NCI-H1417 treated with DMSO at 0.1 percent for 48 hours (cell line): ENCODE results near the gene DPH7.
"Not testable (repeated sequence)": the region's sequence is repeated elsewhere in the genome, so short reads cannot be mapped to it uniquely, and the experiment has no call there.

Experiments used
- DNase-seq: peaks from one replicate; lab custom pipeline; 2025; lab: John Stamatoyannopoulos, UW

DPH7 gene

GRCh38 chr9:137580209-137580953, 1.7 kb upstream of the DPH7 start:
- DNase-seq: no peak

- DNase-seq: no peak
Observed at GRCh38 chr9:137579259-137579604, 507 bp upstream of the DPH7 start.

GRCh38 chr9:137575716-137576411, 2.9 kb downstream of the DPH7 start:
- DNase-seq: no peak

- no peak for DNase-seq
Observed at GRCh38 chr9:137575364-137575715, 3.4 kb downstream of the DPH7 start.

- DNase-seq: no peak
Observed at GRCh38 chr9:137574192-137574591, 4.5 kb downstream of the DPH7 start.

GRCh38 chr9:137570566-137570965, 8.2 kb downstream of the DPH7 start:
- no peak for DNase-seq

- DNase-seq: no peak
Observed at GRCh38 chr9:137569609-137570203, 9.0 kb downstream of the DPH7 start.

- DNase-seq: not testable (repeated sequence)
Observed at GRCh38 chr9:137568445-137568844, 10.3 kb downstream of the DPH7 start.

GRCh38 chr9:137564817-137565411, 13.8 kb downstream of the DPH7 start:
- no peak for DNase-seq

- no peak for DNase-seq
Observed at GRCh38 chr9:137564134-137564533, 14.6 kb downstream of the DPH7 start.

- no peak for DNase-seq
Observed at GRCh38 chr9:137558127-137558526, 20.6 kb downstream of the DPH7 start.

- no peak for DNase-seq
Observed at GRCh38 chr9:137556069-137556838, 22.5 kb downstream of the DPH7 start.

GRCh38 chr9:137555179-137555578, 23.5 kb downstream of the DPH7 start:
- DNase-seq: no peak

GRCh38 chr9:137554349-137554748, 24.4 kb downstream of the DPH7 start:
- no peak for DNase-seq

GRCh38 chr9:137553654-137554053, 25.1 kb downstream of the DPH7 start:
- DNase-seq: not testable (repeated sequence)

GRCh38 chr9:137552022-137552768, 26.5 kb downstream of the DPH7 start:
- DNase-seq: no peak

GRCh38 chr9:137551264-137552021, 27.3 kb downstream of the DPH7 start, which contains the start of gene MRPL41:
Gene MRPL41, plus strand, starts transcription at chr9:137551879. Its CDS starts 203 bp downstream, at chr9:137552082.
- peak; percentile 30 for DNase-seq

GRCh38 chr9:137550958-137551263, 27.8 kb downstream of the DPH7 start:
- not testable (repeated sequence) for DNase-seq

- DNase-seq: peak; percentile 29
Observed at GRCh38 chr9:137550231-137550621, 28.5 kb downstream of the DPH7 start, which contains the start of gene PNPLA7. Gene PNPLA7, minus strand, starts transcription at chr9:137550402. Its CDS starts 205 bp downstream, at chr9:137550197.

GRCh38 chr9:137547687-137548543, 30.8 kb downstream of the DPH7 start:
- DNase-seq: no peak
